Heart left ventricle (tissue), 13 donors: ENCODE results near the gene PICALM.

Experiments used
- POLR2A ChIP-seq, 2 donors: fragments of 450-650 bp; IDR thresholded peaks; one replicate each; pipeline ENCODE4 v1.6.1; 2017; ENCODE audit warnings: antibody characterized with exemption in 2 of 2, mild to moderate bottlenecking in 2 of 2, moderate library complexity in 2 of 2
- TF ChIP-seq, protein P1 (sequence below), 12 donors: fragments of 200-600 bp; sonication (generic) in 4 of 12; IDR thresholded peaks; one replicate each; pipeline versions ENCODE4 v1.5.0 to v1.8.0; 2018 to 2022; ENCODE audit warnings: antibody characterized with exemption in 12 of 12, mild to moderate bottlenecking in 5 of 12
- donor health status: ischemic (EF 13 %, LVEDD 7.1; RV severe dilation, severe dysfunction).
- donor health status: DM: no; HTN: yes; CAD: no.
- donor health status: DM: no; HTN: no; CAD: no.
- donor health status: ischemic (EF 25% LVEDD 6.9; RV normal size, moderate dysfunction).
- donor health status: ischemic (EF 25% LVEDD 5.7; RV mildly dilated, moderate dysfunction).
- donor health status: ischemic (EF 35%, LVEDD 5.7; RV mildly dilated, moderate dysfunction).
- donor health status: nonischemic (EF 11% LVEDD 7.7; RV severe dilation, severe dysfunction).
- donor health status: DM: yes; HTN: yes; CAD: no.
- donor health status: PGD.
- donor health status: ischemic (EF 29% LVEDD 5.4; RV normal size, mild dysfunction).
- donor health status: nonischemic (EF 23%, LVEDD 6.1; RV moderate dilation, normal function).

DNA sequence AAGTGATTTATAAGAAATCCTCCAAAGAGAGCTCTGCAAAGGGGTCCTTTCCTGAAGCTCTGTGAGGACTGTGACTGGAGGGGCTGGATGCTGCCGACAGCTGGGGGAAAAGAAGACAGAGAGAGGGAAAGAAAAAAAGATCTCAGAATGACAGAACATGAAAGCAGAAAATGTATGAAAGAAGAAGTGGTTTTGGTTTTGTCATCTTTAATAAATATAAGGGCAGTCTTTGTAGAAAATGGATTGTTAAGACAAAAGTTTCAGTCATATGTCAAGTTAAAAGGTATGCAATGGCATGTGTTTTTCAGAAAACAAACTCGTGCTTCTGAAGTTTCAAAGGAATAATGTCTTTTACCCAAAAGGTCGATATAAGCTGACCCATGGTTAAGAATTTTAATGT lies 108.2 kb downstream of the PICALM start:
- TF ChIP-seq, protein P1, sequence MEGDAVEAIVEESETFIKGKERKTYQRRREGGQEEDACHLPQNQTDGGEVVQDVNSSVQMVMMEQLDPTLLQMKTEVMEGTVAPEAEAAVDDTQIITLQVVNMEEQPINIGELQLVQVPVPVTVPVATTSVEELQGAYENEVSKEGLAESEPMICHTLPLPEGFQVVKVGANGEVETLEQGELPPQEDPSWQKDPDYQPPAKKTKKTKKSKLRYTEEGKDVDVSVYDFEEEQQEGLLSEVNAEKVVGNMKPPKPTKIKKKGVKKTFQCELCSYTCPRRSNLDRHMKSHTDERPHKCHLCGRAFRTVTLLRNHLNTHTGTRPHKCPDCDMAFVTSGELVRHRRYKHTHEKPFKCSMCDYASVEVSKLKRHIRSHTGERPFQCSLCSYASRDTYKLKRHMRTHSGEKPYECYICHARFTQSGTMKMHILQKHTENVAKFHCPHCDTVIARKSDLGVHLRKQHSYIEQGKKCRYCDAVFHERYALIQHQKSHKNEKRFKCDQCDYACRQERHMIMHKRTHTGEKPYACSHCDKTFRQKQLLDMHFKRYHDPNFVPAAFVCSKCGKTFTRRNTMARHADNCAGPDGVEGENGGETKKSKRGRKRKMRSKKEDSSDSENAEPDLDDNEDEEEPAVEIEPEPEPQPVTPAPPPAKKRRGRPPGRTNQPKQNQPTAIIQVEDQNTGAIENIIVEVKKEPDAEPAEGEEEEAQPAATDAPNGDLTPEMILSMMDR (IDR thresholded peaks at IDR 0.05) = no peak
- TF ChIP-seq POLR2A (IDR thresholded peaks at IDR 0.05) = no peak
